Activated CD4-positive, alpha-beta T cell treated with anti-CD3 and anti-CD28 coated beads, Interleukin-2, amount 50 U/mL, for 48 hours (primary cell): Measurements from ENCODE around the gene PRDM16.

ENCODE experiments used
- DNase-seq, 2 experiments: peaks; one replicate each; pipeline ENCODE4 v3.0.0-alpha.2; 2020

Gene PRDM16

DNA sequence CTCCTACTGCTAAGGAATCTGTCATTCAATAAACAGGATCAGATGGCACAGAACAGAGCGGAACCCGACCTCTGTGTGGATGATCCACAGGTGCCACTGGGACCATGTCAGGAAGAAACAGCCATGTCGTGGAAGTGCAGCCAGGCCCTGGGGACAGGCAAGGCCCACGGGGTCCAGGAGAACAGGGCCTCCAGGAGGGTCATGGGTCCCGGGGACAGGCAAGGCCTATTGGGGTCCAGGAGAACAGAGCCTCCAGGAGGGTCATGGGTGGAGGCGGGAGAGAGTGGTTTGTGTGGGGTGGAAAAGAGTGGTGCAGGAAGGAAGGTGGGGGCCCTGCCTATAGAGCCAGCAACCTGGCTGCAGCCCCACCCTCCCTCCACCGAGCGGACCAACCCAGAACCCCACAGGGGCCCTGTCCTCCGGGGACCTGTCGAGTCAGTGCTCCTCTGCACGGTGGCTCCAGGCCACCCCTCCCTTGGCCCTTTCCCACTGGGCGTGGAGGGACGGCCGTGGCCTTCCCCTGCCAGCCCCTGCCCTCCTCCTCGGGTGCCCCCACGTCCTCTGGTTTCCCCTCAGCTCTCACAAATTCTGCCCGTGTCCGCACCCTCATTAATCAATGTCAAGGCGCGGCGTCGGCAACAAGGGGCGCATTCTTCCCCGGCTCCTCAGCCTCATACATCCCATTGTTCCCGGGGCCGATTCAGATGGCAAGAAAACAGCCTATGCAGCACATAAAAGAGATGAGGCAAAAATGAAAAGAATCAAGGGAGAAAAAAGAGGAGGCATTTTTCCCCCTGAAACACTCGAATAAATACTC lies 146.4 kb downstream of the PRDM16 start:
- no peak for DNase-seq

- DNase-seq = no peak
These were observed 147.0 kb downstream of the PRDM16 start for GRCh38 chr1:3216015-3216391.

DNA sequence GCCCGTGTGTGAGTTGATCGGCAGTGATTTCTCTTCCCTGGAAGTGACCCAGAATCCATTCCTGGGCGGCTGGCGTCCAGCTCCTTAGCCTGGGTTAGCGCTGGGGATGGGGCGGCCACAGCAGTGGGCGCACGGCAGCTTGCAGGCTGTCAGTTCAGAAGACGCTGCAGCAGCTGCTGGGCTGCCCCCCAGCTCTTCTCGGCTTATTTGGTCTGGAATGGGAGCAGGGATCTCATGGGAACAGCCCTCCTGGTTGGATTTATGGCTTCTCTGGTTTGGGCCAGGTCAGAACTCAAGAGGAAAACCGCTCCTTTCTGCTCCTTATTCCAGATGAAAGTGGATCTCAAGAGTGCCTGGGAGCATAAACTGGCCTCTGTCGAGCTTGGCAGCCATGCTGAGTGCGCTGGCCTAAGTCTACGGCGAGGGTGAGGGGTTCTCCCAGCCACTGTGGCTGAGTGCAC lies 148.2 kb downstream of the PRDM16 start:
- no peak for DNase-seq

DNA sequence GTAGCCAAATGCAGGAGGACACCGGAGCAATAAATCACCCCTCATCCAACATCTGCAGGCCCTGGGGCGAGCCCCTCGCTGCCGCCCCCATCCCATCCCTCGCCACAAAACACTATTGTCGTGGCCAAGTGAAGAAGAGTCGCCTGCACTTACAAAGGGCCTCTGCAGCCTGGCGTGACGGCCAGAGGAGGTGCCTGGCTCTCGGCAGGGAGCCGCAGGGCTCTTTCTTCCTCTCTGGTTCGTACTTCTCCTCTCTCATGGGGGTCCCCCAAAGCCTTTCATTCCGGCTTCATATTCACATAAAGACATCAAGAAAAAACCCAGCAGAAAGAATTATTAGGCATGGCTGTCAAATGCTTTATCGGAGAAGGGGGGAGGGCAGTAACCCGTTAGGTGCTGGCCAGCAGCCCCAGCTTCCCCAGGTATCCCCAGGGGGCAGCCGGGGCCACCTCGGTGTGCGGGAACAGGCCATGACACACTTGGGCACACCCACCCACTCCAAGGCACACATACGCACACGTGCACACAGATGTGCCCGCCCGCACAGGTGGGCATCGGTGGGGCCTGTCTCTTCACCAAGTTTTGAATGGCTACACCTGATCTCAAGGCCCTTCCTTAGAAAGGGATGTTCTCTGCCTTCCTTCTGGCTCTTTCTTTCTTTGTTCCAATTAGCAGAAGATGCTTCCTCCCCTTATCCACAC lies 149.1 kb downstream of the PRDM16 start:
- no peak for DNase-seq

DNA sequence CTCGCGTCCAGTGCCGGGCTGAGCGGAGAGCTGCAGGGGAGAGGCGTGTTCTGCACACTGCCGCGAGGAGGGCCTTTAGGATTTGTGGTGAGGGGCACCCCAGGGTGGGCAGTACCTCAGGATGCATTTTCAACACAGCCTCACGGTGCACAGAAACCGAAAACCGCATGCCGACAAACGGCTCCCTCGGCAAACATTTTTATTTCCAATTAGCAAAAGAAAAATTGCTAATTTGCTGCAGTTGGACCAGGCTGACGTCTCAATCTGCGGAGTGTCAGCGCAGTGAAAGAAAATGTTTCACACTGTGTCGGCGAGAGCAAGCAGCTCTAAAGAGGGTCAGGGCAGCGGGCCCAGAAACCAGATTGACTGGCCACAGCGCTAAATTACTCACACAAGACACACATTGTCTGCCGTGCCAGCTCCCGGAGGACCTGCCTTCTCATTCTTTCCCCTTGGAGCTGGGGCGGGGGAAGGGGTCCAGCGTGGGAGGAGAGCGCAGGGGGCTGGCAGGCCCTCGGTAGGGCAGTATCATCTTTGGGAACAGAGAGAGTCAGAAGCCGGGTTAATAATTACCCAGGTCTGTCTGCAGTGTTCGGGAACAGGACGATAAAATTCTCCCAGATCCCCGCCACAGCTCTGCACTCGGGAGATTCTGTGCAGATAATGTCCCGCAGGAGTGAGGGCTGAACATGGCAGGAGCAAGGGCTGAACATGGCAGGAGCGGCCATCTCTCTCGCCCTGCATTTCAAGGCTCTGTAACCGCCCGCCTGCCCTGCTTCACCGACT lies 150.2 kb downstream of the PRDM16 start:
- no peak for DNase-seq

DNA sequence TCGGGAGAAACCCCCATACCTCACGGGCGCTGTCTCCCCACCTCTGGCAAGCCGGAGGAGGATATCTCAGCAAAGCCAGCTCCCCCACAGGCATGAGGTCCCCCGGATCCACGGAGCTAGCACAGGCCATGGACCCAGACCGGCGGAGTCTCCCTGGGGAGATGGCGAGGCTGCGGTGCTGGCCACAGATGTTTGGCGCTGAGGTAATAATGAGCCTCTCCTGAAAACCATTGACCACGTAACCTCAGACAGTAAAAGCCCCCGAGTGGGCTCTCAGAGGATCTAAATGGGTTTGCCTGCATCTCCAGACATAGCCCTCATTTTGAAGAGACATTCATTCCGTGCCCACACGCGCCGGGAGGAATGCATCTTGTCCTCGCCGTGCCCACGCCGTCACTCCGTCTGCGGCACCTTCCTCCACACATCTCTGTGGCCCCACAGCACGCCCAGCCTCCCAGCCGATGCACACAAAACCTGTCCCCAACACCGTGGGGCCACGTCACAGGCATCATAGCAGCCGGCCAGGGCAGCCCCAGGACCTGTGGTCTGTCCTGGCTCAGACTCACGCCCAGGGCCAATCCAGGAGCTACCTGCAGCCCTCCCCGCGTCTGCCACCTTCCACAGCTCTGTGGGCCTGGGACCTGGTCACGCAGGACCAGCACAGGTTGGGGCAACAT lies 150.9 kb downstream of the PRDM16 start:
- DNase-seq = no peak

DNA sequence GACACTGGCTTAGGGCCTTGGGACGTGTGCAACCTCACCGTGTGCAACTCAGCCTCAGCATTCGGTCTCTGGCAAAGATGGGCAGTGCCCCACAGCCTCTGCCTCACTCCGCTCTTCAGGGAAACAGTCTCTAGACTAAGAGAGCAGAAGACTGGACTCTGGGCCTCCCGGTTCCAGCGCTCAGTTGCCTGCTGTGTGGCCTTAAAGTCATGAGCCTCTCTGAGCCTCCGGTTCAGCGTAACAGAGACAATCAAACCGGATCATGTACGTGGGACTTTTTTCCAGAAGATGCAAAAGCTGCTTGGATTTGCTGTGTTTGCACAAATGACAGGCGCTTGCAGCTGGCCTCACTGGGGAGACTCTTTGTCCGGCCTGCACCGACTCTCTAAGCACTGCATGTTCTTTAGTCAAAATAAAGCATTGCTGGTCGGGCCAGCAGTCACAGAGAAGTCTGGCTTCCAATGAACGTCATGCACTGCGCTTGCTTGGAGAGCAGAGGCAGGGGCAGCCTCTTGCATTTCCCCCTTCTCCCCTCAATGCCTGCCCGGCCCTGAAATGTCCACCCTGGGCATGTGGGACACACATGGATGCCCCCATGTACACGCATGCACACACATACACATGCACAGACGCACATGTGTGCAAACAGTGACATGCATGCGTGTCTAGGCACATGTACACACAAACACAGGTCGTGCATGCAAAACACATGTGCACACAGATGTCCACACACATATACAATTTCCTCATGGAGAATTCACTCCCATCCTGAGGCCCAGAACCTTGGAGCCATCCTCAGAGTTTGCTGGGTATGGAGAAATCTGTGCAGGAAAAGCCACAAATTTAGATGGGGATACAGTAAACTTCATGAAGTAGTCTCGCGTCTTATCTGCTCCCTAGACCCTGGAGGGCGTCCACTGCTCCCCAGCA lies 152.4 kb downstream of the PRDM16 start:
- DNase-seq = no peak

- DNase-seq = no peak
These were observed 153.2 kb downstream of the PRDM16 start for GRCh38 chr1:3222042-3222692.

DNA sequence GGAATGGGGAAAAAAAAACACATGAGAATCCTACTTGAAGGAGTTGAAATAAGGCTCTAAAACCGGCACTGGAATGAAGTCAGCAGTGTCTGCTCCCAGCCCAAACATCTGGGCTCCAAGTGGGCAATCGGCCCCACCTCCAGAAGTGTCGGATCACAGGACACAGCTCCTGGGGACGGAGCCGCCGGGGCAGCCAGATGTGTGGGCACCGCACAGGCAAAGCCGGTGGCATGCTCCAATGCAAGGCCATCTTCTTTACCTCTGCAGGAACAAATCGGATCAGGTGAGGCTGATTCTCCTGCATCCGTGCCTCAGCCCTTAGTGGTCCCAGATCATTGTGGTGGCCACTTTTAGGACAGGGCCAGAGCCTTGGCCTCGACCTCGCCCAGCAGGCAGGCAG lies 156.7 kb downstream of the PRDM16 start:
- no peak for DNase-seq

DNA sequence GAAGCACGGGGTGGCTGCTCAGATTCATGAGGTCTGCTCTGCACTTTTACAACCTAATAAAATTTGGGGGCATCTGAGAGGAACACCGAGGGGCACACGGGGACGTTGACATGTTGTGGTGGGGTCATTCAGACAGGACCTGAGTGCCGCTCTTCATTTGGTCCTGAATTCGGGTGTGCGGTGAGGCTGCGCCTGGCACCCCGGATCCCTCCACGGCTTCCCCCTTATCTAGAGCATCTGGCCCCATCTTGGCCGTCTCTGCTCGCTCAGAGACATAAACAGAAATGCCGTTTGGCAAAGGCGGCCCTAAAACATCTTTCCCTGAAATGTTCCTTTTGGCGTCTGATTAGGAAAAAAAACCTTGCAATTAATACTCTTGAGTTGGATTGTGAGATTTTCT lies 157.2 kb downstream of the PRDM16 start:
- DNase-seq = no peak

GRCh38 chr1:3226701-3227350 lies 157.8 kb downstream of the PRDM16 start:
- no peak for DNase-seq

- DNase-seq = no peak
These were observed 158.3 kb downstream of the PRDM16 start for GRCh38 chr1:3227351-3227704.

DNA sequence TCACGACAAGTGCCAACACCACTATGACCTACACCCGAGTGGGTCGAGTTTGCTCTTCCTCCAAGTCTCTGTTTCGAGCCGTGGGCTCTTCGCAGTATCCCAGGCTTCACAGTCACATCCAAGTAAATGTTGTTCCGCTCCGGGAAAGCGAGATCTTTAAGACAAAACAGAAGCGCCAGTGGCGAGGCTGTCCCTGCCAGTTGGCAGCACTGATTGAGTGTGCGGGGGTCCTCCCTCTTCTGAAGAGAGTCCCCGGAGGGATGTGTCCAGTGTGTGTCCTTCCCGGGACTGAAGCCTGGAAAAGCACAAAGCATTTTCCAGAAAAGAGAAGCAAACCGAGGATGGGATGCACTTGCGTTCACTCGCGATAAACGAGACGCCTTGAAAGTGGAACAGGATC lies 158.9 kb downstream of the PRDM16 start:
- DNase-seq = no peak

DNA sequence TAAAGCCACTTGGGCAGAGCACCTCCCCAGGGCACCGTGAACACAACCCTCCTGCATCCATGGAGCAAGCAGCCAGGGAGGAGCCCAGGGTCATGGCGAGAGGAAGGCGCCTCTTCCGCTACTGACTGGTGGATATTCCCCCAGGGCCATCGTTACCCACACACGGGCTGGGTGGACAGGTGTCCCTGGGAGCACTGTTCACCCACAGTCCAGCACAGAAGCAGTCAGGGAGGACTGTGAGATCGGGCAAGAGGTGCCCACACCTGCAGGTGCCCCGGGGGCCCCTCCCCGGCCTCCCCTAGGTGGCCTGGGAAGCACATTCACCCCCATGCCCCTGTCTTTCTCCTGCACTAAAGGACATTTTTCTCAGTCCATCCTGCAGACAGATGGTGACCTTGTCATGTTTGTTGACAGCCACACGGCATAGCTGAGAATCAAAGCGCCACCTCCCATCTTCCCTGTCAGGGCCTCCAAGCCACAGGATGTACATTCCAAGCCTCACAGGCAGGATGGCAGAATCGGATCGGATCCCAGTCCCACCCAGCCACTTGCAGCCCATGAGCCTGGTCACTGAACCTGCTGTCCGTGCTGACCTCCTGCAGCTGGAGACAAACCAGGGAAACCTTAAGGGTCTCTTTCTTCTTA lies 160.2 kb downstream of the PRDM16 start:
- DNase-seq = no peak

- DNase-seq = no peak
These were observed 161.6 kb downstream of the PRDM16 start for GRCh38 chr1:3230553-3230952.

GRCh38 chr1:3231245-3231644 lies 162.2 kb downstream of the PRDM16 start:
- no peak for DNase-seq

- no peak for DNase-seq
These were observed 162.8 kb downstream of the PRDM16 start for GRCh38 chr1:3231826-3232225.

DNA sequence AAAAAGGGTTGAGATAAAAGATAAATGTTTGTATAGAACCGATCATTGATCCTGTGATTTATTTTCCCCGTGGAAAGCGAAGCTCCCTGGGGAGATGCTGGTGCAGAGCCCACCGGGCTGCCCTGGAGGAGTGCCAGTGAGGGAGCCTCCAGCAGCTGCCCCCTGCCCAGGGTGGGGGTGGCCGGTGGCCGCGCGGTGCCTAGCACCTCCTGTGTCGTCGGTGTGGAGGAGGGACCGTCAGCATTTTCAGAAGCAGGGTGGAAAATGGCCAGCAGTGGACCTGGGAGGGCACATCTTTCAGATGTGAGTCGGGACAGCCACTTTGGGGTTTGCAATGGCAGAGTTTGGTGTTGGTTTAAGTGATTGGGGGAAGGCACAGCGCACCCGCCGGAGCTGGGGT lies 164.0 kb downstream of the PRDM16 start:
- no peak for DNase-seq

- no peak for DNase-seq
These were observed 164.5 kb downstream of the PRDM16 start for GRCh38 chr1:3233551-3233950.

DNA sequence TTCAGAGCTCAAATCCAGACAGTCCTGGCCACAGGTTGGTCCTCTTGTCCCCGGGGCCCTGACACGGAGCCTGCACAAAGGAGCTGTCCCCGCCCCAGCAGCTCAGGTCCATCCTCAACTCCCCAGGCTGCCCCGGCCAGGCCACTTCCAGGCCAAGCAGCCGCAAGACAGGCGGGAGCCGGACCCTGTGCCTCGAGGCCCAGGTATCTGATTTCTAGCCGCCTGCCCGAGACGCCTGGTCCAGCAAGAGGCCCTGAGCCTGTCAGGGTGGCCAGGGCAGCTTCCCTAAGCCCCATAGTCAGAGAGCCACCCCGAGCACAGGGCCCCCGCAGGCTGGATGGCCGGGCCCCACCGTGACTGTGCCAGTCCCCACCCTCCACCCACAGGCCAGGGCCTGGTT lies 165.3 kb downstream of the PRDM16 start:
- no peak for DNase-seq
